HUES48 (cell line): ENCODE measurements around the gene GCKR.

Source experiments
- H3K27ac ChIP-seq: one replicate; pipeline ENCODE4 v1.7.0; 2013; ENCODE audit warnings: low read depth, low read length, inconsistent platforms
- H3K27me3 ChIP-seq: 2 replicates; pipeline ENCODE4 v1.6.1; 2013; ENCODE audit warnings: mild to moderate bottlenecking, low read length; ENCODE audit not compliant: control insufficient read depth, insufficient read depth
- H3K36me3 ChIP-seq: 2 replicates; pipeline ENCODE4 v1.6.1; 2013; ENCODE audit warnings: low read length; ENCODE audit not compliant: control insufficient read depth, insufficient read depth
- H3K4me1 ChIP-seq: 2 replicates; pipeline ENCODE4 v1.6.1; 2013; ENCODE audit warnings: mild to moderate bottlenecking, low read length; ENCODE audit not compliant: control insufficient read depth, insufficient read depth
- H3K4me3 ChIP-seq: 2 replicates; pipeline ENCODE4 v1.5.1; 2013; ENCODE audit warnings: mild to moderate bottlenecking, low read depth, low read length
- H3K9ac ChIP-seq: 2 replicates; pipeline ENCODE4 v1.6.1; 2013; ENCODE audit warnings: mild to moderate bottlenecking, low read depth, low read length, moderate library complexity
- H3K9me3 ChIP-seq: 2 replicates; pipeline ENCODE4 v1.6.1; 2013; ENCODE audit warnings: low read length; ENCODE audit not compliant: control insufficient read depth, insufficient read depth

Gene GCKR

GRCh38 chr2:27496357-27497287 is at the start of gene GCKR:
Gene GCKR, plus strand, starts transcription at chr2:27496839. Its CDS starts 66 bp downstream, at chr2:27496905.
- no peak within 1 kb of the TSS for H3K9ac ChIP-seq

GRCh38 chr2:27448381-27448780 is 48.3 kb upstream of the GCKR start:
- Histone ChIP-seq H3K36me3 (peaks cover 53% of the 10 kb centered on the region), H3K9me3 (no peaks in the 10 kb centered on the region), H3K27ac (no peak overlapping the region)

More at GRCh38 chr2:27496357-27497287, at the start of gene GCKR:
- H3K27ac ChIP-seq, result no peak within 1 kb of the TSS
- H3K9me3 ChIP-seq, result no peaks in the 10 kb centered on the region
- peak within 1 kb of the TSS; percentile 75; the same call in 1 of the 2 replicates for H3K4me3 ChIP-seq
- peaks cover 26% of the 10 kb centered on the region for H3K27me3 ChIP-seq
- H3K36me3 ChIP-seq, result no peaks in the 10 kb centered on the region
- no peaks in the 10 kb centered on the region for H3K4me1 ChIP-seq

GRCh38 chr2:27451095-27451494 is 45.5 kb upstream of the GCKR start:
- H3K27me3 ChIP-seq, result no peaks in the 10 kb centered on the region
- H3K4me1 ChIP-seq, result no peaks in the 10 kb centered on the region
- no peak overlapping the region for H3K4me3 ChIP-seq
- no peaks in the 10 kb centered on the region for H3K9me3 ChIP-seq
- H3K27ac ChIP-seq, result no peak overlapping the region
- H3K9ac ChIP-seq, result no peak overlapping the region
- peaks cover 44% of the 10 kb centered on the region for H3K36me3 ChIP-seq

More at GRCh38 chr2:27448381-27448780, 48.3 kb upstream of the GCKR start:
- H3K4me3 ChIP-seq, result no peak overlapping the region
- H3K27me3 ChIP-seq, result no peaks in the 10 kb centered on the region
- no peak overlapping the region for H3K9ac ChIP-seq
- H3K4me1 ChIP-seq, result no peaks in the 10 kb centered on the region

- Histone ChIP-seq H3K27me3 (no peaks in the 10 kb centered on the region), H3K36me3 (peaks cover 51% of the 10 kb centered on the region), H3K27ac (no peak overlapping the region), H3K9ac (no peak overlapping the region), H3K4me3 (no peak overlapping the region), H3K9me3 (no peaks in the 10 kb centered on the region), H3K4me1 (no peaks in the 10 kb centered on the region)
Observed at GRCh38 chr2:27453968-27454367, 42.7 kb upstream of the GCKR start.

- H3K9ac ChIP-seq, result no peak overlapping the region
- H3K9me3 ChIP-seq, result no peaks in the 10 kb centered on the region
- H3K4me3 ChIP-seq, result no peak overlapping the region
- no peaks in the 10 kb centered on the region for H3K27me3 ChIP-seq
- peaks cover 27% of the 10 kb centered on the region for H3K36me3 ChIP-seq
- H3K4me1 ChIP-seq, result peaks cover 9% of the 10 kb centered on the region; the same call in 1 of the 2 replicates
- H3K27ac ChIP-seq, result no peak overlapping the region
Observed at GRCh38 chr2:27461118-27461517, 35.5 kb upstream of the GCKR start.

- Histone ChIP-seq H3K27me3 (no peaks in the 10 kb centered on the region), H3K4me1 (peaks cover 9% of the 10 kb centered on the region; the same call in 1 of the 2 replicates), H3K4me3 (no peak overlapping the region), H3K36me3 (peaks cover 3% of the 10 kb centered on the region; the same call in 1 of the 2 replicates), H3K9me3 (no peaks in the 10 kb centered on the region), H3K9ac (no peak overlapping the region), H3K27ac (no peak overlapping the region)
Observed at GRCh38 chr2:27464443-27464842, 32.2 kb upstream of the GCKR start.

- Histone ChIP-seq H3K36me3 (peaks cover 10% of the 10 kb centered on the region), H3K9ac (no peak overlapping the region), H3K27me3 (no peaks in the 10 kb centered on the region), H3K4me1 (no peaks in the 10 kb centered on the region), H3K27ac (no peak overlapping the region), H3K4me3 (no peak overlapping the region), H3K9me3 (no peaks in the 10 kb centered on the region)
Observed at GRCh38 chr2:27471961-27472360, 24.7 kb upstream of the GCKR start.

- H3K27me3 ChIP-seq, result no peaks in the 10 kb centered on the region
- H3K9me3 ChIP-seq, result no peaks in the 10 kb centered on the region
- H3K36me3 ChIP-seq, result peaks cover 12% of the 10 kb centered on the region
- H3K27ac ChIP-seq, result no peak overlapping the region
- no peak overlapping the region for H3K9ac ChIP-seq
- H3K4me3 ChIP-seq, result no peak overlapping the region
- H3K4me1 ChIP-seq, result peaks cover 4% of the 10 kb centered on the region
Observed at GRCh38 chr2:27485496-27485895, 11.1 kb upstream of the GCKR start.

- H3K9ac ChIP-seq, result peak overlapping the region; percentile 32; the same call in 1 of the 2 replicates
- H3K9me3 ChIP-seq, result no peaks in the 10 kb centered on the region
- peak overlapping the region; percentile 26 for H3K27ac ChIP-seq
- H3K36me3 ChIP-seq, result no peaks in the 10 kb centered on the region
- peaks cover 4% of the 10 kb centered on the region for H3K4me1 ChIP-seq
- peaks cover 4% of the 10 kb centered on the region for H3K27me3 ChIP-seq
- peak overlapping the region; percentile 89 for H3K4me3 ChIP-seq
Observed at GRCh38 chr2:27489118-27489497, 7.5 kb upstream of the GCKR start.

GRCh38 chr2:27489498-27490397 is 6.9 kb upstream of the GCKR start, which contains the start of gene IFT172:
Gene IFT172, minus strand, starts transcription at chr2:27489743. Its CDS starts 90 bp downstream, at chr2:27489653.
- peaks cover 4% of the 10 kb centered on the region for H3K4me1 ChIP-seq
- H3K4me3 ChIP-seq, result peak within 1 kb of the TSS; percentile 89
- peak within 1 kb of the TSS; percentile 38 for H3K27ac ChIP-seq
- H3K9me3 ChIP-seq, result no peaks in the 10 kb centered on the region
- peak within 1 kb of the TSS; percentile 32; the same call in 1 of the 2 replicates for H3K9ac ChIP-seq
- H3K36me3 ChIP-seq, result no peaks in the 10 kb centered on the region
- H3K27me3 ChIP-seq, result peaks cover 10% of the 10 kb centered on the region
